SK-N-SH treated with all-trans-retinoic acid at 6 μM for 48 hours (cell line): Measurements from ENCODE around the gene AKAP8L.

Experiments used
- POU6F1 ChIP-seq: fragments of 250-450 bp; sonication (Bioruptor Pico); IDR thresholded peaks from 2 replicates; pipeline ENCODE4 v1.8.0; 2021; ENCODE audit warnings: low read depth, mild to moderate bottlenecking, moderate library complexity, borderline replicate concordance
- TF ChIP-seq, protein P1 (sequence below): fragments of 250-450 bp; sonication (Bioruptor Pico); IDR thresholded peaks from 2 replicates; pipeline ENCODE4 v1.5.1; 2021; ENCODE audit warnings: mild to moderate bottlenecking, moderate library complexity

DNA sequence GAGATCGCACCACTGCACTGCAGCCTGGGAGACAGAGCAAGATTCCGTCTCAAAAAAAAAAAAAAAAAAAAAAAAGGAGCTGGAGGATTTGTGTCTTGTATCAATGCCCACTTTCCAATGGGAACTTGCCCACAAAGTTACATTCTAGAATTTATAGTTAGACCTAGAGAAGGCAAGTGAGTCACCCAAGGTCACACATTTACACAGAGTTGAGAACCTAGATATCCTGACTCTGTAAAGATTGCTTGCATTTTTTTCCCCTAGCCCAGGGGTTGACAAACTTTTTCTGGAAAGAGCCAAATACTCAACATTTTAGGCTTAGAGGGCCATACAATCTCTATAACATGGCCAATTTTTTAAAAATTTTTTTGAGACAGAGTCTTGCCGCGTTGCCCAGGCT lies 78.7 kb downstream of the AKAP8L start:
- TF ChIP-seq POU6F1 (CRISPR knock-in tag) = no peak
- TF ChIP-seq, protein P1, sequence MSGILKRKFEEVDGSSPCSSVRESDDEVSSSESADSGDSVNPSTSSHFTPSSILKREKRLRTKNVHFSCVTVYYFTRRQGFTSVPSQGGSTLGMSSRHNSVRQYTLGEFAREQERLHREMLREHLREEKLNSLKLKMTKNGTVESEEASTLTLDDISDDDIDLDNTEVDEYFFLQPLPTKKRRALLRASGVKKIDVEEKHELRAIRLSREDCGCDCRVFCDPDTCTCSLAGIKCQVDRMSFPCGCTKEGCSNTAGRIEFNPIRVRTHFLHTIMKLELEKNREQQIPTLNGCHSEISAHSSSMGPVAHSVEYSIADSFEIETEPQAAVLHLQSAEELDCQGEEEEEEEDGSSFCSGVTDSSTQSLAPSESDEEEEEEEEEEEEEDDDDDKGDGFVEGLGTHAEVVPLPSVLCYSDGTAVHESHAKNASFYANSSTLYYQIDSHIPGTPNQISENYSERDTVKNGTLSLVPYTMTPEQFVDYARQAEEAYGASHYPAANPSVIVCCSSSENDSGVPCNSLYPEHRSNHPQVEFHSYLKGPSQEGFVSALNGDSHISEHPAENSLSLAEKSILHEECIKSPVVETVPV (CRISPR knock-in tag) = no peak
